GM21390 (cell line): ENCODE results near the gene PLA2G2A.

Source experiments
- ATAC-seq: cut with Tn5 transposase; IDR thresholded peaks from one replicate; pipeline ENCODE4 v1.9.1; 2021; ENCODE audit not compliant: unreplicated experiment

Gene PLA2G2A

DNA sequence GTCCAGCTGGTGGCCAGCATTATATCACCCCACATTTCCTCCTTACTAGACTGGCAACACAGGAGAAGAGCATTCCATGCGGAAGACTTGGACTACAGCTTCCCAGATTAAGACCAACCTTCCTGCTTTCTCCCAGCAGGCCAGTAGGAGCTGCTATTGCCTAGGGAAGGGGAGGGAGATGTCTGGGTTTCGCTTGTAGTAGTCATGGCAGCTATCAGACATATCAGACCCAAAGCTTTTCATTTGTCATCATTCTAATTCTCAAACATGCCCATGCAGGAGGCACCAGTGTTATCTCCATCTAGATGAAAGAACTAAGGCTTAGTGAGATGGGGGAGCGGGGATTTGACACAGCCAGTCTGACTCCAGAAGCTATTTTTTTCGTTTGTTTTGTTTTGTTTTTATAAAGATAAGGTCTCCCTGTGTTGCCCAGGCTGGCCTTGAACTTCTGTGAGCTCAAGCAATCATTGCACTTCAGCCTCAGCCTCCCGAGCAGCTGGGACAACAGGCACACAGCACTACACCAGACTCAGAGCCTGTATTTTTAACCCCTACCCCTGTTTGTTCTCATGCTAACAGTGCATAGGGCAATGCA is 4.5 kb downstream of the PLA2G2A start:
- no peak for ATAC-seq

DNA sequence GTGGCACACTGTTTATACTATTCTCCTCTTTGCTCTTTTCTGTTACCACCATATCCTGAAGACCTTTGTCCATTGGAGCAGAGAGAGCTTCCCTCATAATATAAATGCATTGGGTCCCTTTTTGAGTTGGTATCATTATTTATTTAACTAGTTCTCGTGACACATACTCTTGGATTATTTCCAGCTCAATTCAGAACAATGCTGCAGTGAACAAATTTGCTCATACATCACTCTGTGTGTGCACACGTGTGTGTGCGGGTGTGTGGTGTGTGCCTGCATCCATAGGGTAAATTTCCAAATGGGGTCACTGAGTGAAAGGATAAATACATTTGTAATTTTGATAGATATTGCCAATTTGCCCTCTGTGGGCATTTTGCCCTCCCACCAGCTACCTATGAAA is 5.8 kb downstream of the PLA2G2A start:
- ATAC-seq: no peak

DNA sequence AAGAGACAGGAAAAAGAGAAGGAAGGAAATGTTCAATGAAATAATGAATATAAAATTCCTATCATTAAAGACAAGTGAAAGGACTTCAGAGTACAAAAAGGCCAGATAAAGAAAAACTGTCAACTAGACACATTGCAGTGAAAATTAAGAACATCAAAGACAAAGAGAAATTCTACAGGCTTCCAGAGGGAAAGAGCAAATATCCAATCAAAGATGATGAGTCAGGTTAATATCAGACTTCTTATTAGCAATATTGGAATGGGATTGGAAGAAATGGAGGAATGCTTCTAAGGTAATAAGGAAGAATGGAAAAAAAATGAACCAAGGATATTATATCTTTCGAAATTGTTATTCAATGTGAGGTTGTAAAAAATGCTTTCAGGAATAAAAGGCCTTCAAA is 7.8 kb downstream of the PLA2G2A start:
- ATAC-seq: no peak

DNA sequence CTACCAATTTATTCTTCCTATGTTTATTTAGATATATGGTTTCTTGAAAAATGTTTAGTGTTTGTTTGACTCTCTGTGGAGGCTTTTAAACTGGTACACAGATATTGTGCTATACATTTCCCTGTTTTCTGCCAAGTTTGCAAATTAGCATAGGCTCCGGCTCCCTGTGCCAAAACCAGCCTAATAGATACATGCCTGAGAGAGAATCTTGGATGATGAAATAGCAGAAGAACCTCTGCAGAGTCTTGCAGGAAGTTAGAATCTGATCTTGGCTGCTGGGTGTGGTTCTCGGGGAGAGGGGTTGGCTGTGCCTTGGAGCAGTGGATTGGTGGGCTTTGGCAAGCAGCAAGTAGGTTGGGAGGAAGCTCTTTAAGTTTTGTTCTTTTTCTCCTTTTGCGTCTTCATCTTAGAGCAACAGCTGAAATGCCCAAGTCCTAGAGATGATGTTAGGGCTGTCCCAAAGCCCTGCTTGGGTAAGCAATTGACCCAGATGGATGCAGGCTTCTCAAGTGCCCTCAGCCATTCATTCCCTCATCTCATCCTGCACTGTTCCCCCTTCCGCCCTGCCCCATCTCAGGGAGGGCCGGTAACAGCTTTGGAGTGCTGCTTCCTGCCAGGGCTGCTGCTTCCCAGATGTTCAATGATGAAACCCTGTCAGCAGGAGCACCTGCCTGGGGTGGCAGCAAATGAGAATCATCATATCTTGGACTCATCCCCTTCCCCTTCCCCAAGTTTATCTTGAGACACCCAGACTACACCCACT is 9.3 kb downstream of the PLA2G2A start:
- ATAC-seq: no peak

DNA sequence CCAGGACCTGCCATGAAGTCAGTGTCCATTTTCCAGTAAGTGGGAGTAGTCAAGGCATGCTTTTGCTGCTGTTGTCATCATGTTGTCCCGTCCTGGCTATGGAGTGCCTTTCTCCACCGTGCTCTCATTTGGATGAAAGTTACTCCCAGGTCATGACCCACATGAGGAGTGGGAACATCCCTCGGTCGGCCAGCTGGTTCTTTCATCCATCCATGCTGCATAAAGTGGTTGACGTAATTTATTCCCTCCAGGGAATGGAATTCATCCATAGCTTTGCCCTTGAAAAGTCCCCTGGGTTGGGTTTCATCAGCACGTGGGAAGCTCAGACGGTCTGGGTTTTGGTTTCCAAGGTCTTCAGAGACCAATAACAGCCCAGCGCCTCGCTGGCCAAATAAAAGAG is 11.6 kb downstream of the PLA2G2A start:
- ATAC-seq: no peak

DNA sequence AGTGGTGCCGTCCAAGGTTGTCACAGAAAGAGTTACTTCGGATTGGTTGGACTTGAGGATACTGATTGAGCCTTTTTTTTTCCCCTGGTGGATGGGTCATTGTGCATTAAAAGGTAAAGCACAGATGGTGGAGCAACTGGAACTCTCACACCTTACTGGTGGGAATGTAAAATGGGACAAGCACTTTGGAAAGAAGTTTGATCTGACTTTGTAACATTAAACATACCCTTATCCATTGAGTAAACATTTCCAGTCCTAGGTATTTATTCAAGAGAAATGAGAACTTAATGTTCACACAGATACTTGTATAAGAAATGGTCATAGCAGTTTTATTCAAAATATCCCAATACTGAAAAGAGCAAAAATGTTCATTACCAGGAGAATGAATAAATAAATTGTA is 14.9 kb downstream of the PLA2G2A start:
- ATAC-seq: no peak

DNA sequence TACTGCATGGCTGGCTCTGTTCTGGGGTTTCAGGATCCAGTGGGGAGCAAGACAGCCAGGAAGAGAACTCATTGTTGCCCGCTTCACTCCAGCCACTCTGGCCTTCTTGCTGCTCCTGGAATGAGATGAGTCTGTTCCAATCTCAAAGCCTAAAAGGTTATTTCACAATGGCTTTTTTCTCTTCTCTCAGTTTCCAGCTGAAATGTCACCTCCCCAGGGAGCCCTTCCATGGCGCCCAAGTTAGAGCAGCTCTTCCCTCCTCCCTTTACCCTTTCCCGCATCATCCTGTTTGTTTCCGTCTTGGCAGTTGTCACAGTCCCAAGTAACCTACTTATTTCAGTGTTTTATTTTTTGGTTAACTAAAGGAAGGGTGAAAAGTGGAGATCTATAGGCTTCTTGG is 15.8 kb downstream of the PLA2G2A start:
- ATAC-seq: no peak

DNA sequence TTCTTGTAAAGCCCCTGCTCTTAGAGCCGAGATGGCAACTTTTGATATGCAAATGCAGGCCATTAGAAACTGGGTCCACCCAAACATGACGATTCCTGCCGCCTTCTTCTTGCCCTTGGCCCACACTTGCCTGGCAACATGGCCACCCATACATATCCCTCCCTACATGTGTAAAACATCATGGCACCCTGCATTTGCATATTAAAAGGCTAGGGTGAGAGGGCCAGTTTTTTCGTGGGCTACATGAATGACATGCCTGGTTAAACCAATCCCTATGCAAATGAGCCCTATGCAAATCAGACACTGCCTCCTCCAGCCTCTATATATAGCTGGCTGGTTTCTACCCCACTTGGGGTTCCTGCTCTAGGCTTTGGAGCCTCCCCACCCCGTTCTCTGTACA is 18.8 kb downstream of the PLA2G2A start:
- ATAC-seq: no peak

DNA sequence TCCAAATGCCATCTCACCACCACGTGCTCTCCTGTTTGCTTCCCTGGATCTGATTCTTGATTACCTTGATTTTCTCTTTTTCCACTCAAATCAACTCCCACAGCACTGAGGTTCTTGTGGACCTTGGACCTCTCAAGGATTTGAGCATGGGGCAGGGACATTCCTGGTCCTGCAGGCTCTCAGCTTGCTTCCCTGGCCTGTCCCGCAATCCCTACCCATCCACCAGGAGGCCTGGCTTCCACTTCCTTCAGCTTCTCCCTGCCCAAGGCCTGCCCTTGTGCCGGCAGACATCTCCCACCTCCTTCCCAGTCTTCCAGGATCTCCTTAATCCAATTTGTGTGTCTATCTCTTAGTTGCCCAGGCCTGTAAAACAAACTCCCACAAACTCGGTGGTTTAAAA is 21.6 kb downstream of the PLA2G2A start:
- ATAC-seq: no peak

DNA sequence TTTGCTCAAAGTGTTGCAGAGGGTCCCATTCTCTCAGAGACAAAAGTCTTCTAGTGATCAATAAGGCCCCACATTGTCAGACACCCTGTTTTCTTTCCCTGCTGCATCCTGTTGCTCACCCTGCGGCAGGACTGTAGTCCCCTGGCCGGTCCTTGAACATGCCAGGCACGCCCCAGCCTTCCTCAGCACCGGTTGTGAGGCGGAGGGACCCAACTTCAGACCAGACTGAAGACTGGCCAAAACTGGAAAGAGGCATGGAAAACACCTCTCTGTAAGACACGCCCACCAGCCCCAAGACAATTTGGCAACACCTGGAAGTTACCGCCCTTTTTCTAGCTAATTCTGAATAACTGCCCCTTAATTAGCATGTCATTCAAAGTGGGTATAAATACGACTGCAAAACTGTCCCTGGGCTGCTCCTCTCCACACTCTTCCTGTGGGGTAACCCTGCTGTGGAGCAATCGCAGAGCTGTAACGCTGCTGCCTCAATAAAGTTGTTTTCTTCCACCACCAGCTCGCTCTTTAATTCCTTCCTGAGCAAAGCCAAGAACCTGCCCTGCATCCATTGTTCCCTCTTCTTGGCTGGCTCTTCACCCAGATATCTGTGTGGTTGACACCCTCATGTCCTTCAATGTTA is 23.8 kb downstream of the PLA2G2A start:
- no peak for ATAC-seq

DNA sequence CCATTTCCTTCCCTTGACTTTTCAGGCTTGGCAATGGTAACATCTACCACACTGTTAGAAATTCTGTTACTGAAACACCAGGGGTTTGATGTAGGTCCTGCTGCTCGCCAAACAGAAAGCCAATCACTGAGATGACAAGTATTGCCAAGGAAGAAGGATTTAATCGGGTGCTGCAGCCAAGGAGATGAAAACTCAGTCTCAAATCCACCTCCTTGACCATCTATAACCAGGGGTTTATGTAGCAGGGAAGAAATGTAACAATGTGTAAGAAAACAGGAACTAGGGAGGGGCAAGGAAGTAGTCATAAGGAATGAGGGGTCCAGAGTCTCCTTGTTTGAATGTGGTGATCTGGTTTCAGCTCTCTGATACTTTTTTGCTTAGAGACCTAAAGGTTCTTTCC is 25.4 kb downstream of the PLA2G2A start:
- no peak for ATAC-seq

DNA sequence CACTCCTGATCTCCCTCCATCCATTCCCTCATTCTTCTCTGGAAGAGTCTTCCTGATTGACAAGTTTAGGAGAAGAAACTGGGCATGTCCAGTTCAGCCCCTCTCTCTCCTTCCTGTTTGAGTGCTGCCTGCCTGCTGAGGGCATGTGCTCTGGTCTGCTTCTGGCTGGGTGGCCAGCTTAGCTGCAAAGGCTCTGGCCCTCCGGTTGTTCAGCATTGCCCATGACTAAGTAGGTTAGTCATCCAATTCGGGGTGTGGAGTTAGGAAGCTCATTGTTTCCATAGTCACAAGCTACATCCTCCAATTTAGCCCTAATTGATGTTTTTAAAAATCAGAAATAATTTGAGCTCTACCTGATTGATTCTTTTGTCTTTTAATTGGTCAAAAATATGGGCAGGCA is 30.4 kb downstream of the PLA2G2A start:
- no peak for ATAC-seq

DNA sequence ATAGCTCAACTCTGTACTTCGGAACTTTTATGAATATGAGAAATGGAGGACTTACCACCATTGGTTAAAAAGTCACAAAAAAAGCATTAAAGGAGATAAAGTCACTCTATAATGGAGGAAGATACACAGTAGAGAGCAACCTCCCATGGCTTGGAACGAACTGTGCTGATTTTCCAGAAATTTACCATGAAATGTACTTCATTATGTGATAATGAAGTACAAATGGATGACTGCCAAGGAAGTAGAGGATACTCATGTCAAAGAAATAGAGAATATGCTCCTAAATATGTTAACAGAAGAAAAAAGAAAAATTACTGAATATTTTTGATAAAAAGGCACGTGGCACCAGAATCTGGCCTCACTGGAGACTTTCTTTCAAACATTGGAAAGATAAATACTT is 32.4 kb downstream of the PLA2G2A start:
- ATAC-seq: no peak

DNA sequence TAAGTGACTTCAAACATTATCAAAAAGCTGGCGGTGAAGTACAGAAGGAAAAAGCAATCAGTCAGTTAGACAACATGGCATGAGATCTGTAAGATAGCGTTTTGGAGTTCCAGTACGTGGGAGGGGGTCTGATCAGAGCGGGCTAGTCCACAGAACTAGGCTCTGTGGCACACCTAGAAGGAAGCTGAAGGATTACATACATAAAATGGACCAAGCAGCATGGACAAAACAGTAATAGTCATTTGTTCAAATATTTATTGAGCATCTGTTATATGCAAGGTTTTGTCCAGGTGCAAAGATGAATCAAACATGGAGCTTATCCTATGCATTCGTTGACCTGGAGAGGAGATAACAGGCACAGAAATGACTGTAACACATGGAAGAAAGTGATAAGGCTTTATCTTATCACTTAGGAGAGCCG is 33.1 kb downstream of the PLA2G2A start:
- no peak for ATAC-seq

DNA sequence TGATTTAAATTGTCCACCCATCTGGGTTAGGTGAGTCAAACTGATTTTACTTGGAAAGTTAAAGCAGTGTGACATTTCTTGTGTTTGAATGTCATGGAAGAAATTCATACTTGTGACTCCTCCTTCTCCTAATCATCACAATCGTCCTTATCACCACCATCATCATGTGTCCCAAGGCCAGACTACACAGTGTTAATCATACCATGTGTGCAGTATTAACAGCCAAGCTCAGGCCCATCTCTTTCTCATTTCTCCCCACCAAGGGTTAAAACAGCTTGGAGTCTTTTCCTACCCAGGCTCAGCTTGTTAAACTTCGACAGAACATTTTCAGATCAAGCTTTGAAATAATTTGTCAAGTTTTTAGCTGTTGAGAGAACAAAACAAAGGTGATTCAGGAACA is 33.5 kb downstream of the PLA2G2A start:
- ATAC-seq: no peak

DNA sequence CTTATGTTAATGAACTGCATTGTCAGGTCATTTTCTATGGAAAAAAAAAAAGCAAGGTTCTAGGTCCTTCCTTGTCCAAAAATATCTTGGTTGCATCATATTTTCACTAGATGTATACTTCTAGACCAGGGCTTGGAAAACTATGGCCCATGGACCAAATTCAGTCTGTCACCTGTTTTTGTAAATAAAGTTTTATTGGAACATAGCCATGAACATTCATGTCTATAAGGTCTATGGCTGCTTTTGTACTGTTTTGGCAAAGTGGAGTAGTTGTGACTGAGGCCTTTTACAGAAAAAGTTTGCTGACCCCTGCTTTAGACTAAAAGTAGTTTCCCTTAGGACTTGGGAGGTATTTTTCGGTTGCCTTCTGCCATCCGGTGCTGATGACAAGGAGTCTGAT is 36.8 kb downstream of the PLA2G2A start:
- no peak for ATAC-seq

DNA sequence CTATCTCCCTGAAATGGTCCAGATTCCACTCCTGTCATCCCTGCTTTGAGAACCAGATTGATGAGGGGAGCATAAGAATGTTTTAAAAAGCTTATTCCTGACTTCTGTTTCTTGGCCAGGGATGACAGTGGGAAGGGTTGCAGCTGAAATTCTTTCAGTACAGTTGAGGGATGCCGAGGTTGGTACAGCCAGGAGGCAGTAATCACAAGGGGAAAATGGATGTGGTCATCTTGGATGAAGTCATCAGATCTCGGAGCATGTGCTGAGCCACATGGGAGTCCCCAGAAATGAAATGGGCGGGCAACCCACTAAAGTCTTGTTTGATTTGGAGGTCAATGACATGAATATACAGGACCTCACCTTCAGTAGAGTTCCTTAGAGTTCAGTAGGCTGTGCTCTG is 37.3 kb downstream of the PLA2G2A start:
- no peak for ATAC-seq

DNA sequence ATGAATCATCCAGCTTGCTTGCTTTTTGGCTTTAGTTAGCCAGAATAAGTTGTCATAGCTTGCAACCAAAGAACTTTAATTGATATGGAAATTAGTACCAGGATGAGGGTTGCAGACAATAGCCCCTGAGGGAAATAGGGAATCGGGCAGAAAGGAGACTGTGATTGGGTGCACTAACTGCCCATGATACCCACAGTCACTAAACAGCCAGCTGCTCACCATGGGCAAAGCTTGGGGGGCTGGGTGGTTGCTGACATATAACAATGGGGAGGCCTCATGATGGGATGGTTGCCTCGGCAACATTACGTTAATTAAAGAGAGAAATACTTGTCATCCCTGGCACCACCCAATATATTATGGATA is 38.2 kb downstream of the PLA2G2A start:
- no peak for ATAC-seq

DNA sequence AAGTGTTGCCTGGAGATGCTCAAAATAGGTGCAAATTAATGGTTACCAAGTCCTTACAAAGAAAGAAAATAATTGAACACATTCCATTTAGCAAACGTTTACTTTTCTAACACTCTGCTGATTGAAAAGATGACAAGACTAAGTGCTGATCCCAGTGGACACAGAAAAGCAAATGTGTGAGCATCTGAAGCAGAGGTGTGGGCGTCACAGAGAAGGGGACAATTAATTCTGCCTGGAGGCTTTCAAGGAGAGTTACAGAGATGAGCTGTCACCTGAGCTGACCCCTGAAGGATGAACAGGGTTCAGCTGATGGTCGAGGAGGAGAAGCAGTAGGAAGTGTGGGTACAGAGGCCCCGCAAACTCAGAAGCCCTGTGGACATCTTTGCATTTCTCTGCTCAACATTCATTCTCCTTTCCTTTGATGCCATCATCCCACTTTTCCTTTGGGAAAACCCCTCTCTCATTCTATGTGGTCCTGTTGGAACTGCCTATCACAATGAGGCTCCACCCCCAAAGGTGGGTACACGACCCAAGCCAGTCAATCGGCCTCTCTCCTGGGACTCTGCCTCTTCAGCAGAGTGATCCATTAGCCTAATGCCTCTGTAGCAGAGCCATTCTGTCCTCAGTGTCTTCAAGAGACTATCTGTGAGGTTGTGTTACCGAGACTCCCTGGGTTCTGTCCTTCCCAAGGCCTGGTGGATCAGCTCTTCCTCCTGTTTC is 38.8 kb downstream of the PLA2G2A start:
- no peak for ATAC-seq

DNA sequence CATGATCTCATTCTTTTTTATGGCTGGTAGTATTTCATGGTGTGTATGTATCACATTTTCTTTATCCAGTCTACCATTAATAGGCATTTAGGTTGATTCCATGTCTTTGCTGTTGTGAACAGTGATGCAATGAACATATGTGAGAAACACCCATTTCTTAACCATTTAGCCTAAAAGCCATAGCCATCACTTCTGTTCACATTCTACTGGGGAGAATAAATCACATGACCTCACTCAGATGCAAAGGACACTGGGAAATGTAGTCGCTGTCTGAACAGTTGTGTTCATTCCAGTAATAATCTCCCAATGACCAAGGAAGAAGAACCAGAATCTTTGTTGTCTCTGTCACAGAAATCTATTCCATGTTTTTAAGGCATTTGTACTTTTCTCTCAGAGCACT is 40.9 kb downstream of the PLA2G2A start:
- ATAC-seq: no peak

DNA sequence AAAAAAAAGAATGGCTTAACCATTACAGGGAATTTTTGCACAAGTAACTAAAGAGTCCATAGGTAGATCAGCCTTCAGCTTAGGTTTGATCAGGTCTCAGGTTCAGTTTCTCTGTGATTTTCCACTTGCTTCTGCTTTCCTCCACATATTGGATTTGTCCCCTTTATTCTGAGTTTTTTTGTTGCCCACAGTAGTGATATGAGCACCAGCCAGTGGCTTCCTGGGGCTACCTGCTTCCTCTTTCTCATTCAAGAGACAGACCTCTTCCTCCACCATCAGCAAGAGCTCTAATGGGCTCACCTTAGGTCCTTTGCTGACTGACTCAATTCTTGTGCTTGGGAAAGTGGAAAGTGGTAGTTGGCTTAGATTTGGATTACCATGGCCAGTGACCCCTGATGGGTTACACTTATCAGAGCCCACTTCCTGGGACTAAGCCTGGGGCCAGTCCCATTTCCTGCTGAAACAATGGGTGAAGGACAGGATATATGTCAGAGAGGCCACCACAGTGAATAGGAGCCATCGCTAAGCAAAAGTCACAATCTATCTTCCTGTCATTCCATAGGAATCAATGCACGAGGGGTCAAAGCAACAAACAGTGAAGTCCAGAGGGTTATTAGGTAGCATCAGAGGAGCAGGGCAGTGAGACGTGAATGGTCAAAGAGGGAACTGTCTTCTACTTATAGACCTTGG is 43.2 kb downstream of the PLA2G2A start:
- no peak for ATAC-seq
